GM12801 (cell line): ENCODE results near the gene SPSB4.

Source experiments
- TF ChIP-seq, protein P1 (sequence below): IDR thresholded peaks from one replicate; pipeline ENCODE4 v1.5.1; 2011; ENCODE audit warnings: control low read depth; ENCODE audit not compliant: insufficient read length; ENCODE audit errors: extremely low read depth

SPSB4 gene

DNA sequence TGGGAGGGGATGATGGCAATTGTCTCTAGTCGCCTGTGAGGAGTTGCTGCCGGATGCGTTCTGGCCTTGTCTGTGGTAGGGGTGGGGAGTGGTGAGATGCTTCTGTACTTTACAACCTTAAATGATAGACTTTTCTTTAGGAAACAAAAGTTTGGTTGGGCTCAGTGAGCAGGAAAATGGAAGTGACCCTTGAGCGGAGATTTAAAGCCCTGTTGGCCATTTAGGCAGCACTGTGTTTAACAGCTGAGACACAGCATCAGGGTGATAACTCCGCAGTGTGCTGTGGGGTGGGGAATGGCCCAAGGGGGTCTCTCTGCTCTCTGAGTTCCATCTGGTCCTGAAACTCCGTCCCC lies 36.6 kb downstream of the SPSB4 start:
- TF ChIP-seq, protein P1, sequence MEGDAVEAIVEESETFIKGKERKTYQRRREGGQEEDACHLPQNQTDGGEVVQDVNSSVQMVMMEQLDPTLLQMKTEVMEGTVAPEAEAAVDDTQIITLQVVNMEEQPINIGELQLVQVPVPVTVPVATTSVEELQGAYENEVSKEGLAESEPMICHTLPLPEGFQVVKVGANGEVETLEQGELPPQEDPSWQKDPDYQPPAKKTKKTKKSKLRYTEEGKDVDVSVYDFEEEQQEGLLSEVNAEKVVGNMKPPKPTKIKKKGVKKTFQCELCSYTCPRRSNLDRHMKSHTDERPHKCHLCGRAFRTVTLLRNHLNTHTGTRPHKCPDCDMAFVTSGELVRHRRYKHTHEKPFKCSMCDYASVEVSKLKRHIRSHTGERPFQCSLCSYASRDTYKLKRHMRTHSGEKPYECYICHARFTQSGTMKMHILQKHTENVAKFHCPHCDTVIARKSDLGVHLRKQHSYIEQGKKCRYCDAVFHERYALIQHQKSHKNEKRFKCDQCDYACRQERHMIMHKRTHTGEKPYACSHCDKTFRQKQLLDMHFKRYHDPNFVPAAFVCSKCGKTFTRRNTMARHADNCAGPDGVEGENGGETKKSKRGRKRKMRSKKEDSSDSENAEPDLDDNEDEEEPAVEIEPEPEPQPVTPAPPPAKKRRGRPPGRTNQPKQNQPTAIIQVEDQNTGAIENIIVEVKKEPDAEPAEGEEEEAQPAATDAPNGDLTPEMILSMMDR: no peak

DNA sequence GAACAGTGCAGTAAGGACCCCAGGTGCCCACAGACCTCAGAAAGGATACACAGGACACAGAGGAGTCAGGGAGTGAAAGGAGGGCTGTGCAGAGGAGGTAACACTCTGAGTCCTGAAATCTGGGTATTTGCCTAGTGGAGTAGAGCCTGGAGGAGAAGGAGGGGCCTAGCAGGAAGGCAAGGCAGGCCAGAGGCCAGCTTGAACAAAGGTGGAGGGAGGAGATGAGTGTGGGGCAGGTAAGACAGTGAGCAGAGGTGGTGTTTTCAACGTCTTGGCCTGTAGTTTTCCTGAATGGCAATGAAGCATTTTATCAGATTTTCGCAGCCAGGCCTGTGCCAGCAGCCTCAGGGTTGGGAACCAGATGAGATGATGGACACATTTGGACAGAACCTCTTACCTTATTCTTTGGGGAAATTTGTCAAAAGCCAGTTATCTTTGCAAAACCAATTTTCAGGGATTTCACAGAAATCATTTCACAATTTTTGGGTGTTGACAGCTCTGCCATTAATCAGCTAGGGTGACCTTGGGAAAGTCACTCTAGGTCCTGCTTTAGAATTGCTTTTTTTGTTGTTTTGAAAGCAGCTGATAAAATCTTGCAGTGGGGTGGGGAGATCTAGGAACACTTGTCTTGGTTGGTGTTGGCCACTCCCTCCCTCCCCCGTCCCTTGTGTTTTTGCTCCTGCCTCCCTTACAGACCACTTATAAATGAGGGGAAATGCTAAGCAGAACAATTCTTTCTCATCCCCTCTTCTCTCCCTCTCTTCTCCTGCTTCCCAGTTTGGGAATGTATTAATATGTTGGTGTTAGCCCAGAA lies 38.4 kb downstream of the SPSB4 start:
- TF ChIP-seq, protein P1: no peak

GRCh38 chr3:141091426-141091825 lies 40.3 kb downstream of the SPSB4 start:
- TF ChIP-seq, protein P1: no peak

DNA sequence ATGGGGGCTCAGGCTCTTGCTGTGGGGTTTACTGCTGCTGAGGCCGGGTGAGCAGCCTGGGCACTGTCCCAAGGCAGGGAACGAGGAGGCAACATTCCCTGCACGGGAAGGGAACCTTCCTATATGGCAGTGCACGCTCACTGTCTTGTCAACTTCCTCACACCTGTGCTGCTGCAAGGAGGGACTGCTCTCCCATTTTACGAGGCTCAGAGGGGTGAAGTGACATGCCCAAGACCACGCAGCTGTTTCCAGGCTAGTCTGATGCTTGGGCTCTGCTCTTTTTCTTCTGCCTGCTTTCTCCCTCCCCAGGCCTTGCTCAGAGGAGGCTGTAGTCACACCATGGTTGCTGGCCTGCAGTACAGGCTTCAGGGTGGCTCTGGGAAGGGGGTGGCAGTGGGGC lies 41.5 kb downstream of the SPSB4 start:
- TF ChIP-seq, protein P1: no peak

- TF ChIP-seq, protein P1: no peak
These were observed 42.2 kb downstream of the SPSB4 start for GRCh38 chr3:141093397-141093796.

- TF ChIP-seq, protein P1: no peak
These were observed 43.0 kb downstream of the SPSB4 start for GRCh38 chr3:141093971-141094684.

DNA sequence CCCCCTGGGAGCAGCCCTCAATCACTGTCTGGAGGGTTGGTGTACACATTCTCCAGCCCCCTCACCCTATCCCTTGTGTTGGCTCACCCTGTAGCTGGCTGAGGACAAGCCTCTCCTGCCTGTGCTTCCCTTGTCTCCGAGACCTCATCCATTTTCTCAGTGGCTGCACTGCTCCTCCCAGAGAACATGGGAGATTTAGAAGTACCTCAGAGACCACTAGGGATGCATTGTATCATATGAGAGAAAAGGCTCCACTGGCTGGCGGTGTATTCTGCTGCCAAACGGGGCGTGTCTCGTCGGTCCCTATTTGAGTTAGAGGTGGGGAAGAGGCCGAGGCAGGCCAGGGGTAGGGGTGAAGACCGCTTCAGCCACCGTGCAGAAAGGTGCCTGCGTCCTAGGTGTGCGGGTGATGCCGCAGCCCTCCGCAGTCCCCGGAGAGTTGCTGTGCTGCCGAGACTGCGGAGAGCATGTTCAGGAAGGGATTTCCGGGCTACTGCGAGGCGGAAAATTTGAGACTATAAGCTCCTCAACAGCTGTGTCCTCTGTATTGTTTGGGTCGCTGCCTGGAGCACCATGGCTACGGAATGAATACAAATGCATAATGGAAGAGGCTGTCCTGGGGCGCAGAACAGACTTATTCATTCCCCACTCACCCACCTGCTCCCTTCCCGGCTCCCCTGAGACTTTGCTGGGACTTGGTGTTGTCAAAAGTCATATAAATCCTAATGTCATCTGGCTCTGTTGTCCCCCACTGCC lies 43.8 kb downstream of the SPSB4 start:
- TF ChIP-seq, protein P1: no peak
